ENCODE data around the gene CLDN9. TPM values are rescaled to one million over a fixed set of nuclear protein-coding genes. Genes with fewer than 3 reads are reported as not detected.
A peak's percentile ranks its signal among the peaks of the same experiment; 100 is the strongest.

CLDN9 gene
- total and polyA plus RNA-seq, 9 of the 15 experiments (the other 6 are each of a cell fraction or from before 2014, with no cell fraction given) = 0.12 to 0.44 (median 0.22) TPM; not detected in 4

GRCh38 chr16:3021449-3022207 is 8.9 kb downstream of the CLDN9 start (continued):
- TF ChIP-seq SAFB2 (IDR thresholded peaks at IDR 0.05; ENCODE audit: borderline replicate concordance, low read depth, low read length, severe bottlenecking) (no peak), BRD9 (IDR thresholded peaks at IDR 0.05; ENCODE audit: low read depth, partially characterized antibody) (no peak), CHAMP1 (IDR thresholded peaks at IDR 0.05) (no peak), STAG1 (CRISPR knock-in tag; IDR thresholded peaks at IDR 0.05; ENCODE audit: borderline replicate concordance) (peak; percentile 21; the same call in 1 of the 2 replicates), GATAD2B (IDR thresholded peaks at IDR 0.05; ENCODE audit: borderline replicate concordance) (no peak), PHB2 (IDR thresholded peaks at IDR 0.05; ENCODE audit: low read depth) (no peak), ZNF347 (CRISPR knock-in tag; IDR thresholded peaks at IDR 0.05; ENCODE audit: low read depth) (no peak), SIRT6 (IDR thresholded peaks at IDR 0.05; ENCODE audit: low read depth, low read length) (no peak), CEBPG (CRISPR knock-in tag; IDR thresholded peaks at IDR 0.05) (0 out of 2 replicates have a peak, but pooled peaks have one; percentile 41), CEBPG (tag; conservative IDR thresholded peaks at IDR 0.05 in 1 of 2, IDR thresholded peaks at IDR 0.05 in 1 of 2) (no peak), WHSC1 (IDR thresholded peaks at IDR 0.05; ENCODE audit: low read length) (no peak), USF1 (CRISPR knock-in tag; IDR thresholded peaks at IDR 0.05) (peak; percentile 36), HDAC6 (IDR thresholded peaks at IDR 0.05; ENCODE audit: low read depth, low read length) (no peak), PPARD (CRISPR knock-in tag; IDR thresholded peaks at IDR 0.05) (no peak), ZNF408 (CRISPR knock-in tag; IDR thresholded peaks at IDR 0.05; ENCODE audit: low read depth) (no peak), HNRNPUL1 (IDR thresholded peaks at IDR 0.05; ENCODE audit: low read length) (no peak), TAF15 (IDR thresholded peaks at IDR 0.05; ENCODE audit: low read depth, low read length) (no peak), POLR2AphosphoS2 (IDR thresholded peaks at IDR 0.05; ENCODE audit: low read length) (no peak), GATA2 (CRISPR knock-in tag; IDR thresholded peaks at IDR 0.05) (no peak), CBX1 (IDR thresholded peaks at IDR 0.05; ENCODE audit: low read depth) (no peak; the same call in 1 of the 2 replicates), RBM22 (IDR thresholded peaks at IDR 0.05; ENCODE audit: low read depth, low read length, poor library complexity, severe bottlenecking) (peak; percentile 14), BRF1 (IDR thresholded peaks at IDR 0.05; ENCODE audit: borderline replicate concordance, extremely low read depth, insufficient read length) (no peak)
- TF ChIP-seq, protein P1, sequence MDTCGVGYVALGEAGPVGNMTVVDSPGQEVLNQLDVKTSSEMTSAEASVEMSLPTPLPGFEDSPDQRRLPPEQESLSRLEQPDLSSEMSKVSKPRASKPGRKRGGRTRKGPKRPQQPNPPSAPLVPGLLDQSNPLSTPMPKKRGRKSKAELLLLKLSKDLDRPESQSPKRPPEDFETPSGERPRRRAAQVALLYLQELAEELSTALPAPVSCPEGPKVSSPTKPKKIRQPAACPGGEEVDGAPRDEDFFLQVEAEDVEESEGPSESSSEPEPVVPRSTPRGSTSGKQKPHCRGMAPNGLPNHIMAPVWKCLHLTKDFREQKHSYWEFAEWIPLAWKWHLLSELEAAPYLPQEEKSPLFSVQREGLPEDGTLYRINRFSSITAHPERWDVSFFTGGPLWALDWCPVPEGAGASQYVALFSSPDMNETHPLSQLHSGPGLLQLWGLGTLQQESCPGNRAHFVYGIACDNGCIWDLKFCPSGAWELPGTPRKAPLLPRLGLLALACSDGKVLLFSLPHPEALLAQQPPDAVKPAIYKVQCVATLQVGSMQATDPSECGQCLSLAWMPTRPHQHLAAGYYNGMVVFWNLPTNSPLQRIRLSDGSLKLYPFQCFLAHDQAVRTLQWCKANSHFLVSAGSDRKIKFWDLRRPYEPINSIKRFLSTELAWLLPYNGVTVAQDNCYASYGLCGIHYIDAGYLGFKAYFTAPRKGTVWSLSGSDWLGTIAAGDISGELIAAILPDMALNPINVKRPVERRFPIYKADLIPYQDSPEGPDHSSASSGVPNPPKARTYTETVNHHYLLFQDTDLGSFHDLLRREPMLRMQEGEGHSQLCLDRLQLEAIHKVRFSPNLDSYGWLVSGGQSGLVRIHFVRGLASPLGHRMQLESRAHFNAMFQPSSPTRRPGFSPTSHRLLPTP (IDR thresholded peaks at IDR 0.05; ENCODE audit: borderline replicate concordance, extremely low read depth, insufficient read length) = no peak
